Thoracic aorta (tissue), 2 donors: ENCODE results near the gene SHLD2. TPM values are rescaled to one million over a fixed set of nuclear protein-coding genes. Genes with fewer than 3 reads are reported as not detected.
"Not testable (repeated sequence)": the region's sequence is repeated elsewhere in the genome, so short reads cannot be mapped to it uniquely, and the experiment has no call there.

Source experiments
- ATAC-seq: fragments of 150-250 bp; one replicate; pipeline ENCODE4 v1.8.0; 2017; ENCODE audit warnings: low read depth; ENCODE audit not compliant: insufficient number of reproducible peaks, low FRiP score
- DNase-seq: peaks from one replicate; pipeline ENCODE4 v3.0.0-alpha.2; 2020; ENCODE audit warnings: low spot score
- H3K27ac ChIP-seq, 2 donors: fragments of 200-600 bp; sonication (generic); 1 replicate in 1 of 2; 2 replicates in 1 of 2; pipeline ENCODE4 v1.5.1; 2016; ENCODE audit warnings: mild to moderate bottlenecking in 2 of 2, moderate library complexity in 2 of 2
- H3K27me3 ChIP-seq: fragments of 200-600 bp; sonication (generic); replicated peaks from 2 replicates; pipeline ENCODE4 v1.6.0; 2016; ENCODE audit warnings: mild to moderate bottlenecking; ENCODE audit not compliant: insufficient read depth
- H3K36me3 ChIP-seq: fragments of 200-600 bp; sonication (generic); one replicate; pipeline ENCODE4 v1.5.1; 2016
- H3K4me1 ChIP-seq, 2 donors: fragments of 200-600 bp; sonication (generic); 1 replicate in 1 of 2; 2 replicates in 1 of 2; pipeline versions ENCODE4 v1.5.1 to v1.6.0; 2016; ENCODE audit warnings: low read depth in 2 of 2, mild to moderate bottlenecking in 1 of 2; ENCODE audit not compliant: control insufficient read depth in 1 of 2
- H3K4me3 ChIP-seq: fragments of 200-600 bp; sonication (generic); 2 replicates; pipeline ENCODE4 v1.5.1; 2016; ENCODE audit warnings: mild to moderate bottlenecking
- H3K9me3 ChIP-seq: fragments of 200-600 bp; sonication (generic); 2 replicates; pipeline ENCODE4 v1.5.1; 2016
- CTCF ChIP-seq: fragments of 200-600 bp; sonication (generic); IDR thresholded peaks from one replicate; pipeline ENCODE4 v1.5.1; 2019; ENCODE audit warnings: antibody characterized with exemption
- total RNA-seq, 2 donors: library from RNA; depleted of rRNA; stranded (reverse); fragments of >200 nt; gene quantifications; one replicate each; pipeline versions ENCODE4 v1.1.0 to v1.2.3, GENCODE V29; 2016

The SHLD2 gene
- total RNA-seq, 2 donors from 2014 or later: 18.1 to 28.9 TPM

GRCh38 chr10:87101996-87102395, 7.0 kb downstream of the SHLD2 start:
- H3K36me3 ChIP-seq: peaks cover 3% of the 10 kb centered on the region
- no peaks in the 10 kb centered on the region for H3K4me1 ChIP-seq
- DNase-seq (no peak), ATAC-seq (no peak)
- TF ChIP-seq CTCF: no peak
- no peaks in the 10 kb centered on the region for H3K27me3 ChIP-seq
- H3K4me3 ChIP-seq: no peak overlapping the region
- H3K9me3 ChIP-seq: no peaks in the 10 kb centered on the region
- no peak overlapping the region for H3K27ac ChIP-seq

- H3K27me3 ChIP-seq, H3K9me3 ChIP-seq, DNase-seq, H3K4me3 ChIP-seq, ATAC-seq, H3K4me1 ChIP-seq, H3K27ac ChIP-seq: not testable (repeated sequence)
- H3K36me3 ChIP-seq: peaks cover 14% of the 10 kb centered on the region
Measured at GRCh38 chr10:87104727-87105126, 9.7 kb downstream of the SHLD2 start.

GRCh38 chr10:87105446-87106124, 10.6 kb downstream of the SHLD2 start:
- H3K4me1 ChIP-seq: no peaks in the 10 kb centered on the region
- peaks cover 14% of the 10 kb centered on the region for H3K36me3 ChIP-seq
- H3K9me3 ChIP-seq: no peaks in the 10 kb centered on the region
- H3K27ac ChIP-seq: no peak overlapping the region
- ATAC-seq (no peak), DNase-seq (no peak)
- no peaks in the 10 kb centered on the region for H3K27me3 ChIP-seq
- no peak overlapping the region for H3K4me3 ChIP-seq
- TF ChIP-seq CTCF: no peak

- H3K4me1 ChIP-seq, H3K9me3 ChIP-seq, H3K27ac ChIP-seq, DNase-seq, ATAC-seq, H3K27me3 ChIP-seq, H3K36me3 ChIP-seq, H3K4me3 ChIP-seq: not testable (repeated sequence)
Measured at GRCh38 chr10:87118122-87118521, 23.1 kb downstream of the SHLD2 start.

- not testable (repeated sequence) for H3K27ac ChIP-seq, H3K4me1 ChIP-seq, H3K9me3 ChIP-seq, H3K36me3 ChIP-seq, ATAC-seq, H3K27me3 ChIP-seq, H3K4me3 ChIP-seq, DNase-seq
Measured at GRCh38 chr10:87119029-87119428, 24.0 kb downstream of the SHLD2 start.

GRCh38 chr10:87123351-87123750, 28.3 kb downstream of the SHLD2 start:
- DNase-seq, H3K27ac ChIP-seq, H3K4me3 ChIP-seq, H3K4me1 ChIP-seq, ATAC-seq, H3K27me3 ChIP-seq, H3K9me3 ChIP-seq, H3K36me3 ChIP-seq: not testable (repeated sequence)

- not testable (repeated sequence) for H3K27me3 ChIP-seq, H3K27ac ChIP-seq, H3K9me3 ChIP-seq, H3K36me3 ChIP-seq, DNase-seq, ATAC-seq, H3K4me3 ChIP-seq, H3K4me1 ChIP-seq
Measured at GRCh38 chr10:87127048-87127447, 32.0 kb downstream of the SHLD2 start.

- not testable (repeated sequence) for ATAC-seq, H3K4me1 ChIP-seq, H3K36me3 ChIP-seq, H3K27me3 ChIP-seq, H3K9me3 ChIP-seq, H3K27ac ChIP-seq, DNase-seq, H3K4me3 ChIP-seq
Measured at GRCh38 chr10:87127607-87128156, 32.7 kb downstream of the SHLD2 start.

GRCh38 chr10:87132176-87132575, 37.2 kb downstream of the SHLD2 start:
- not testable (repeated sequence) for H3K4me1 ChIP-seq, ATAC-seq

GRCh38 chr10:87133936-87134335, 38.9 kb downstream of the SHLD2 start:
- H3K4me3 ChIP-seq, H3K36me3 ChIP-seq, H3K9me3 ChIP-seq, DNase-seq, H3K4me1 ChIP-seq, H3K27ac ChIP-seq, ATAC-seq, H3K27me3 ChIP-seq: not testable (repeated sequence)

More at GRCh38 chr10:87132176-87132575, 37.2 kb downstream of the SHLD2 start:
- H3K4me3 ChIP-seq, DNase-seq, H3K27me3 ChIP-seq, H3K27ac ChIP-seq, H3K9me3 ChIP-seq, H3K36me3 ChIP-seq: not testable (repeated sequence)

GRCh38 chr10:87134440-87134839, 39.4 kb downstream of the SHLD2 start:
- not testable (repeated sequence) for ATAC-seq, H3K9me3 ChIP-seq, DNase-seq, H3K27ac ChIP-seq, H3K27me3 ChIP-seq, H3K36me3 ChIP-seq, H3K4me3 ChIP-seq, H3K4me1 ChIP-seq
